GM12878 (cell line): Measurements from ENCODE around the gene LRRC70. TPM values are rescaled to one million over a fixed set of nuclear protein-coding genes. Genes with fewer than 3 reads are reported as not detected.

Experiments
- ATAC-seq: fragments of 200-7000 bp; cut with Tn5 transposase; 3 replicates; pipeline ENCODE4 v1.9.1; 2020; ENCODE audit warnings: mild to moderate bottlenecking, moderate library complexity
- BruUV-seq: library from RNA; stranded (reverse); fragments of 400-500 nt; replicated peaks from 2 replicates; lab custom pipeline; 2021; lab: Mats Ljungman, UMichigan
- CTCF ChIA-PET: fragments of 300-600 bp; sonication (Branson Sonifier 250); formaldehyde crosslinking; extraction: SDS; loops from one replicate; lab custom pipeline; 2021; ENCODE audit warnings: inconsistent platforms; lab: Yijun Ruan, JAX
- POLR2A ChIA-PET: fragments of 350-600 bp; formaldehyde crosslinking; extraction: SDS; loops from one replicate; lab custom pipeline; 2021; ENCODE audit warnings: inconsistent platforms; lab: Charles Lee
- RAD21 ChIA-PET: fragments of 300-600 bp; sonication (Branson Sonifier 250); formaldehyde crosslinking; loops from one replicate; lab custom pipeline; 2023; ENCODE audit warnings: antibody characterized with exemption; ENCODE audit not compliant: unreplicated experiment; lab: Charles Lee
- SMC1A ChIA-PET: fragments of 300-600 bp; sonication (Branson Sonifier 250); formaldehyde crosslinking; loops from one replicate; lab custom pipeline; 2023; ENCODE audit not compliant: unreplicated experiment, uncharacterized antibody; lab: Charles Lee
- DNase-seq: peaks from one replicate; pipeline ENCODE4 v3.0.0-alpha.2; 2011; ENCODE audit warnings: low read depth, low spot score
- FAIRE-seq: peaks from 3 replicates; lab custom pipeline; 2011; peaks lifted over from hg19 to GRCh38; lab: Jason Lieb, UNC
- H2AFZ ChIP-seq: 2 replicates; pipeline ENCODE4 v1.6.0; 2011; ENCODE audit warnings: low read depth, low read length, control low read depth; ENCODE audit not compliant: control insufficient read depth
- H3K27ac ChIP-seq: 2 replicates; pipeline ENCODE4 v1.5.1; 2011; ENCODE audit warnings: control low read depth; ENCODE audit not compliant: control insufficient read depth, insufficient read depth
- H3K27me3 ChIP-seq, 2 experiments: replicated peaks in 1 of 2; 2 replicates each; pipeline versions ENCODE4 v1.6.0 to v1.6.1; 2011; ENCODE audit warnings: low read length in 1 of 2; ENCODE audit not compliant: control insufficient read depth in 2 of 2, insufficient read depth in 2 of 2
- H3K36me3 ChIP-seq, 2 experiments: 2 replicates each; pipeline ENCODE4 v1.5.1; 2011; ENCODE audit warnings: low read length in 1 of 2; ENCODE audit not compliant: control insufficient read depth in 2 of 2, insufficient read depth in 2 of 2
- H3K4me1 ChIP-seq: 2 replicates; pipeline ENCODE4 v1.6.1; 2011; ENCODE audit warnings: mild to moderate bottlenecking, low read length, moderate library complexity, mixed read lengths; ENCODE audit not compliant: control insufficient read depth, insufficient read depth
- H3K4me2 ChIP-seq: 2 replicates; pipeline ENCODE4 v1.6.0; 2011; ENCODE audit warnings: control low read depth; ENCODE audit not compliant: control insufficient read depth, insufficient read depth
- H3K4me3 ChIP-seq: fragments of 200-600 bp; sonication (generic); 2 replicates; pipeline ENCODE4 v1.5.1; 2016
- H3K79me2 ChIP-seq: 2 replicates; pipeline ENCODE4 v1.6.0; 2011; ENCODE audit warnings: low read length; ENCODE audit not compliant: control insufficient read depth, insufficient read depth
- H3K9ac ChIP-seq: 2 replicates; pipeline ENCODE4 v1.8.0; 2011; ENCODE audit warnings: low read length, control low read depth, mixed read lengths; ENCODE audit not compliant: control insufficient read depth, insufficient read depth
- H3K9me3 ChIP-seq: replicated peaks from 3 replicates; pipeline ENCODE4 v1.5.1; 2011; ENCODE audit warnings: mild to moderate bottlenecking, low read length; ENCODE audit not compliant: control insufficient read depth, insufficient read depth
- H4K20me1 ChIP-seq: 2 replicates; pipeline ENCODE4 v1.6.0; 2011; ENCODE audit not compliant: control insufficient read depth, insufficient read depth
- CBX3 ChIP-seq: fragments of 200-600 bp; sonication (generic); IDR thresholded peaks from 2 replicates; pipeline ENCODE4 v1.6.1; 2016; ENCODE audit warnings: low read depth, borderline replicate concordance
- E4F1 ChIP-seq: fragments of 450-650 bp; IDR thresholded peaks from 2 replicates; pipeline ENCODE4 v1.6.1; 2018; ENCODE audit warnings: borderline replicate concordance, mild to moderate bottlenecking; ENCODE audit not compliant: partially characterized antibody
- IRF4 ChIP-seq: IDR thresholded peaks from 2 replicates; pipeline ENCODE4 v1.6.1; 2011; ENCODE audit warnings: low read depth, low read length
- JUNB ChIP-seq: IDR thresholded peaks from 2 replicates; pipeline ENCODE4 v1.6.1; 2016; ENCODE audit warnings: antibody characterized with exemption, mild to moderate bottlenecking
- MTA2 ChIP-seq: fragments of 450-650 bp; IDR thresholded peaks from 2 replicates; pipeline ENCODE4 v1.6.1; 2016; ENCODE audit warnings: low read depth, mild to moderate bottlenecking, moderate library complexity
- RELA ChIP-seq: fragments of 450-650 bp; IDR thresholded peaks from 2 replicates; pipeline ENCODE4 v1.8.0; 2014; ENCODE audit warnings: borderline replicate concordance; ENCODE audit not compliant: partially characterized antibody
- SPI1 ChIP-seq: IDR thresholded peaks from 2 replicates; pipeline ENCODE4 v1.6.1; 2011; ENCODE audit warnings: low read depth, mild to moderate bottlenecking, low read length, moderate library complexity, borderline replicate concordance; ENCODE audit not compliant: insufficient read depth
- STAT3 ChIP-seq: IDR thresholded peaks from 2 replicates; pipeline ENCODE4 v1.6.1; 2011; ENCODE audit warnings: low read depth, low read length, improper control_type of control experiment
- SUZ12 ChIP-seq: fragments of 200-600 bp; sonication (generic); IDR thresholded peaks from one replicate; pipeline ENCODE4 v1.6.1; 2018; ENCODE audit warnings: antibody characterized with exemption, mild to moderate bottlenecking; ENCODE audit not compliant: unreplicated experiment
- ZNF274 ChIP-seq: IDR thresholded peaks from one replicate; pipeline ENCODE4 v1.8.0; 2011; ENCODE audit not compliant: insufficient read length, insufficient read depth
- WGBS: methylation state at CpG from one replicate; pipeline ENCODE4 v1.1.6; 2016; ENCODE audit warnings: low lambda C conversion rate; ENCODE audit not compliant: insufficient replicate concordance, insufficient coverage; ENCODE audit errors: missing lambda C conversion rate; 5-methylcytosine and 5-hydroxymethylcytosine counted together
- in situ Hi-C: fragments of 300-500 bp; cut with MboI; formaldehyde crosslinking; loops from 9 replicates; pipeline ENCODE4 v1.14.3; 2018; ENCODE audit warnings: mixed read lengths
- intact Hi-C: fragments of 100-400 bp; cut with micrococcal nuclease; formaldehyde crosslinking; loops from one replicate; pipeline ENCODE4 v1.14.2; 2022; ENCODE audit not compliant: unreplicated experiment
- polyA plus RNA-seq, 11 experiments: library from polyadenylated mRNA; depleted of rRNA in 4 of 11; unstranded in 6 of 11; stranded (reverse) in 5 of 11; fragments of >200 nt; fragmentation: Nextera tagmentation in 4 of 11; fragmentation: Illumina TruSeq in 1 of 11; extraction: Ambion mirVana in 4 of 11; extraction: Trizol in 1 of 11; gene quantifications; 1 replicate in 1 of 11; 2 replicates in 10 of 11; pipeline versions ENCODE4 v1.2.1 to v1.2.3, GENCODE V29; 2011 to 2016; ENCODE audit warnings: inconsistent platforms in 2 of 11, missing spikeins in 2 of 11, low read depth in 1 of 11
- total RNA-seq, 4 experiments: library from RNA; depleted of rRNA in 3 of 4; stranded (reverse); fragments of >200 nt in 3 of 4; fragmentation: Illumina TruSeq in 1 of 4; extraction: Trizol in 1 of 4; gene quantifications; 2 replicates each; pipeline versions ENCODE4 v1.2.1 to v1.2.3, GENCODE V29; 2013 to 2021
- TF ChIP-seq, protein P1 (sequence below): fragments of 450-650 bp; IDR thresholded peaks from 2 replicates; pipeline ENCODE4 v1.6.1; 2018; ENCODE audit warnings: mild to moderate bottlenecking, low read depth, moderate library complexity; ENCODE audit not compliant: partially characterized antibody
- TF ChIP-seq, protein P2 (sequence below): fragments of 450-650 bp; IDR thresholded peaks from 2 replicates; pipeline ENCODE4 v1.6.1; 2017; ENCODE audit warnings: low read depth, mild to moderate bottlenecking, moderate library complexity

LRRC70 gene
- total and polyA plus RNA-seq, 10 of the 15 experiments (the other 5 are each of a cell fraction or from before 2014, with no cell fraction given) = 0.35 to 1.5 (median 0.84) TPM

DNA sequence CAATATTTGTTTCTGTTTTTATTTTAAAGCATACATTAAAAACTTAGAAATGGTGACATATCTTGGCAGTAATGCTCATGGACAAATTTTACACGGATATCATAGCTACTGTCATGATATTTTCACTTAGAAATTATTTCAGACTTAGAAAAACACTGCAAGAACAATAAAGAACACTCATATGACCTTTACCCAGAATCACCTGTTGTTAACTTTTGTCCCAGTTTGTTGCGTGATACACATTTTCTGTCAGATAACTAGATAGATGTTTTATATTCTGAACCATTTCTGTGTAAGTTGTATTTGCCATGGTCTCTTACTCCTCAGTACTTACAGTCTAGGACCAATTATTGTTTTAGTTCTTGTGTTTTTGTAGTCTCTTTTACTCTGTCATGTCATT is 3.6 kb upstream of the LRRC70 start:
- Histone ChIP-seq H3K79me2 (no peaks in the 10 kb centered on the region), H3K9ac (no peak overlapping the region), H3K27me3 (no peaks in the 10 kb centered on the region), H3K4me2 (no peak overlapping the region), H3K27ac (no peak overlapping the region), H4K20me1 (no peaks in the 10 kb centered on the region), H2AFZ (no peak overlapping the region), H3K9me3 (no peaks in the 10 kb centered on the region), H3K4me3 (no peak overlapping the region), H3K36me3 (no peaks in the 10 kb centered on the region), H3K4me1 (peaks cover 11% of the 10 kb centered on the region; the same call in 1 of the 2 replicates)
- in situ Hi-C loops (no loop called here), intact Hi-C loops (no loop called here)
- ChIA-PET POLR2A (no interaction called here), SMC1A (interaction anchor here (1.5 kb wide), 1 partner anchor 8 kb away, joined by 6 read pairs; no protein-coding TSS in a partner anchor), RAD21 (no interaction called here), CTCF (no interaction called here)
- WGBS = 53% methylated on average over 2 of the region's 2 CpGs
- no peak for ATAC-seq
- TF ChIP-seq E4F1 = no peak
- no peak for TF ChIP-seq SUZ12
- TF ChIP-seq MTA2 = no peak
- TF ChIP-seq, protein P1, sequence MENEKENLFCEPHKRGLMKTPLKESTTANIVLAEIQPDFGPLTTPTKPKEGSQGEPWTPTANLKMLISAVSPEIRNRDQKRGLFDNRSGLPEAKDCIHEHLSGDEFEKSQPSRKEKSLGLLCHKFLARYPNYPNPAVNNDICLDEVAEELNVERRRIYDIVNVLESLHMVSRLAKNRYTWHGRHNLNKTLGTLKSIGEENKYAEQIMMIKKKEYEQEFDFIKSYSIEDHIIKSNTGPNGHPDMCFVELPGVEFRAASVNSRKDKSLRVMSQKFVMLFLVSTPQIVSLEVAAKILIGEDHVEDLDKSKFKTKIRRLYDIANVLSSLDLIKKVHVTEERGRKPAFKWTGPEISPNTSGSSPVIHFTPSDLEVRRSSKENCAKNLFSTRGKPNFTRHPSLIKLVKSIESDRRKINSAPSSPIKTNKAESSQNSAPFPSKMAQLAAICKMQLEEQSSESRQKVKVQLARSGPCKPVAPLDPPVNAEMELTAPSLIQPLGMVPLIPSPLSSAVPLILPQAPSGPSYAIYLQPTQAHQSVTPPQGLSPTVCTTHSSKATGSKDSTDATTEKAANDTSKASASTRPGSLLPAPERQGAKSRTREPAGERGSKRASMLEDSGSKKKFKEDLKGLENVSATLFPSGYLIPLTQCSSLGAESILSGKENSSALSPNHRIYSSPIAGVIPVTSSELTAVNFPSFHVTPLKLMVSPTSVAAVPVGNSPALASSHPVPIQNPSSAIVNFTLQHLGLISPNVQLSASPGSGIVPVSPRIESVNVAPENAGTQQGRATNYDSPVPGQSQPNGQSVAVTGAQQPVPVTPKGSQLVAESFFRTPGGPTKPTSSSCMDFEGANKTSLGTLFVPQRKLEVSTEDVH = no peak
- TF ChIP-seq, protein P2, sequence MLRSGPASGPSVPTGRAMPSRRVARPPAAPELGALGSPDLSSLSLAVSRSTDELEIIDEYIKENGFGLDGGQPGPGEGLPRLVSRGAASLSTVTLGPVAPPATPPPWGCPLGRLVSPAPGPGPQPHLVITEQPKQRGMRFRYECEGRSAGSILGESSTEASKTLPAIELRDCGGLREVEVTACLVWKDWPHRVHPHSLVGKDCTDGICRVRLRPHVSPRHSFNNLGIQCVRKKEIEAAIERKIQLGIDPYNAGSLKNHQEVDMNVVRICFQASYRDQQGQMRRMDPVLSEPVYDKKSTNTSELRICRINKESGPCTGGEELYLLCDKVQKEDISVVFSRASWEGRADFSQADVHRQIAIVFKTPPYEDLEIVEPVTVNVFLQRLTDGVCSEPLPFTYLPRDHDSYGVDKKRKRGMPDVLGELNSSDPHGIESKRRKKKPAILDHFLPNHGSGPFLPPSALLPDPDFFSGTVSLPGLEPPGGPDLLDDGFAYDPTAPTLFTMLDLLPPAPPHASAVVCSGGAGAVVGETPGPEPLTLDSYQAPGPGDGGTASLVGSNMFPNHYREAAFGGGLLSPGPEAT = no peak
- TF ChIP-seq STAT3 = no peak
- TF ChIP-seq JUNB = no peak
- no peak for TF ChIP-seq ZNF274
- no peak for TF ChIP-seq IRF4
- TF ChIP-seq SPI1 = no peak
- no peak for TF ChIP-seq RELA
- TF ChIP-seq CBX3 = no peak
- FAIRE-seq = no peak
- DNase-seq = no peak
- no TSS peak for BruUV-seq
